ACC112 (cell line): ENCODE data around the gene SLC17A4.
"Not testable (repeated sequence)": the region's sequence is repeated elsewhere in the genome, so short reads cannot be mapped to it uniquely, and the experiment has no call there.

Experiments used
- H2AFZ ChIP-seq: fragments of 200-600 bp; sonication (generic); one replicate; pipeline ENCODE4 v1.6.0; 2017; ENCODE audit warnings: antibody characterized with exemption, low read length; ENCODE audit not compliant: unreplicated experiment
- H3K27ac ChIP-seq: fragments of 200-600 bp; sonication (generic); 2 replicates; pipeline ENCODE4 v1.5.1; 2014; ENCODE audit warnings: low read depth, mild to moderate bottlenecking, antibody characterized with exemption, low read length, moderate library complexity
- H3K27me3 ChIP-seq: fragments of 200-600 bp; sonication (generic); 2 replicates; pipeline ENCODE4 v1.6.1; 2014; ENCODE audit warnings: mild to moderate bottlenecking, antibody characterized with exemption, low read length, moderate library complexity, mixed read lengths; ENCODE audit not compliant: insufficient read depth
- H3K36me3 ChIP-seq: fragments of 200-600 bp; sonication (generic); 2 replicates; pipeline ENCODE4 v1.6.1; 2016; ENCODE audit warnings: mild to moderate bottlenecking, antibody characterized with exemption, low read length, moderate library complexity, mixed read lengths; ENCODE audit not compliant: insufficient read depth
- H3K4me1 ChIP-seq: fragments of 200-600 bp; sonication (generic); one replicate; pipeline ENCODE4 v1.6.1; 2016; ENCODE audit warnings: low read length, mixed read lengths; ENCODE audit not compliant: insufficient read depth, unreplicated experiment, control insufficient read depth
- H3K4me3 ChIP-seq: fragments of 200-600 bp; sonication (generic); 2 replicates; pipeline ENCODE4 v1.5.1; 2014; ENCODE audit warnings: mild to moderate bottlenecking, low read depth, low read length
- H3K79me2 ChIP-seq: fragments of 200-600 bp; sonication (generic); one replicate; pipeline ENCODE4 v1.6.0; 2016; ENCODE audit warnings: low read length; ENCODE audit not compliant: control insufficient read depth, unreplicated experiment, insufficient read depth

The SLC17A4 gene

DNA sequence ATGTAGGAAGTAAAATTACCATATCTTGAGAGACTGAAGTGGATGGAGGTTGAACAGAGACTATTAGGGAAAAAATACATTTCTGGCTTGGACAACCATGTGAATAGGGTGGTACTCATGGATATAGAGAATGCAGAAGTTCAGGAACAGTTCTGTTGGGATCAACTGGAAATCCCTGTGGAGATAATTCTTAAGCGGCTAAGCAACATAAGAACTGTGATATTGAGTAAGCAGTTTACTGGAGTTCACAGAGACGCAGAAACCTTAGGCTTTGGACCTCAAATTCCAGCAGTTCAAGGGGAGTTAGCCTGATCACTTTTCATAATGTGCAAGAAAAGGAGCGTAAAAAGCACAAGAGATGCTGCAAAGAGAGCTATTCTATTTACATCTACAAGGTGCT lies 23.6 kb upstream of the SLC17A4 start:
- no peak overlapping the region for H3K4me3 ChIP-seq
- H3K36me3 ChIP-seq = no peaks in the 10 kb centered on the region
- no peaks in the 10 kb centered on the region for H3K79me2 ChIP-seq
- H2AFZ ChIP-seq = no peak overlapping the region
- no peak overlapping the region for H3K27ac ChIP-seq
- peaks cover 68% of the 10 kb centered on the region for H3K27me3 ChIP-seq
- H3K4me1 ChIP-seq = no peaks in the 10 kb centered on the region

DNA sequence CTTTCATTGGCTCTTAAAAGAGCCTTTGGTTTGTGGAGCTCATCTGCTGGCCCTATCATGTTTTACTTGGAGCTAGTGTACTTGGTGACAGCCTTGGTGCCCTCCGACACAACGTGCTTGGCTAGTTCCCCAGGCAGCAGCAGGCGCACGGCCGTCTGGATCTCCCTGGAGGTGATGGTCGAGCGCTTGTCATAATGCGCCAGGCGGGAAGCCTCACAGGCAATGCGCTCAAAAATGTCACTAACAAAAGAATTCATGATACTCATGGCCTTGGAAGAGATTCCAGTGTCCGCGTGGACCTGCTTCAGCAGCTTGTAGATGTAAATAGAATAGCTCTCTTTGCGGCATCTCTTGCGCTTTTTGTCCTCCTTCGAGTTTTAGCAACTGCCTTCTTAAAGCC lies 22.8 kb upstream of the SLC17A4 start:
- H3K79me2 ChIP-seq = no peaks in the 10 kb centered on the region
- H3K27ac ChIP-seq = no peak overlapping the region
- no peak overlapping the region for H2AFZ ChIP-seq
- peaks cover 75% of the 10 kb centered on the region for H3K27me3 ChIP-seq
- H3K4me3 ChIP-seq = no peak overlapping the region
- no peaks in the 10 kb centered on the region for H3K36me3 ChIP-seq
- no peaks in the 10 kb centered on the region for H3K4me1 ChIP-seq

DNA sequence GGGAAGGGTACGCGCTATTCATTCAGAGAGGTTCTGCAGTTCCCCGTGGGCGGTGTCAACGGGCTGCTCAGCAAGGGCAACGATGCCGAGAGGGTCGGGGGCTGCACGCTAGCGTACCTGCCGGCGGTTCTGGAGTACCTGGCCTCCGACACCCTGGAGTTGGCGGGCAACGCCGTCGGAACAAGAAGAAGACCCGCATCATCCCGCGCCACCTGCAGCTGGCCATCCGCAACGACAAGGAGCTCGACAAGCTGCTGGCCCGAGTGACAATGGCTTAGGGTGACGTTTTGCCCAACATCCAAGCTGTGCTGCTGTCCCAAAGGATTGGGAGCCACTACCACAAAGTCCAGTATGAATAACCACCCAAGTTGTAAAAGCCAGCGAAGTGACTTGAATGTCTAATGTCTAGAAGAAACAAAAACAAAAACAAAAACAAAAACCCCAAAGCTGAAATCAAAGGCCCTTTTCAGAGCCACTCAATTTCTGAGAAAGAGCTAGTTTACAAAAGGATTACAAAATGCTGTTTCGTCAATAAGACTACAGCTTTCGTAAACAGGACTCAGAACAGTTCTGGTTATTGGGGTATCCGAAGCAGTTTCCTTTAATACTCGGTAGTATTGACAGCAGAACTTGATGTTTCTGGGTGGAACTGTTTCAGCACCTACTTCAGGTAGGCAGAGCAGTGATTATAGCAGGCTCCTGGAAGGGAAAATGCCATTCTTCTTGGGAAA lies 21.9 kb upstream of the SLC17A4 start:
- Histone ChIP-seq H3K27me3 (peaks cover 84% of the 10 kb centered on the region), H3K36me3 (no peaks in the 10 kb centered on the region), H3K27ac (no peak overlapping the region), H3K4me1 (no peaks in the 10 kb centered on the region), H3K79me2 (no peaks in the 10 kb centered on the region), H3K4me3 (no peak overlapping the region), H2AFZ (no peak overlapping the region)

DNA sequence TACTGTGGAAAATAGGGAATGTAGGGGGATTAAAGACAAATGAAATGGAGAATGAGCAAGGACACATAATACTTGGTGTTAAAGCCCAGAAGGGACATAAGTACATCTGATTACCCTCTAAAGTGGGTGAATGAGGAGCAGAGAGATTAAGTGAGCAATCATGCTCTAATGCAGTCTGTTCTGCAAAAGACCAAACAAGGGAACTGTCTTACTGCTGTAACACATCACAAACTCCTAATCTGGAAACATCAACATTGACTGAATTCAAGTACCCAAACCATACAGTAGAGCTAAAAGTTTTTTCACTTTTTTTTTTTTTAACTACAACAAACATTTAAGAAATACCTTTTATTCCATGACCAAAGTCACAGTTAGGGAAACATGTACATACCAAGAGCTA lies 19.3 kb upstream of the SLC17A4 start:
- Histone ChIP-seq H2AFZ (no peak overlapping the region), H3K79me2 (no peaks in the 10 kb centered on the region), H3K4me3 (no peak overlapping the region), H3K27me3 (peaks cover 82% of the 10 kb centered on the region), H3K4me1 (no peaks in the 10 kb centered on the region), H3K27ac (no peak overlapping the region), H3K36me3 (no peaks in the 10 kb centered on the region)

DNA sequence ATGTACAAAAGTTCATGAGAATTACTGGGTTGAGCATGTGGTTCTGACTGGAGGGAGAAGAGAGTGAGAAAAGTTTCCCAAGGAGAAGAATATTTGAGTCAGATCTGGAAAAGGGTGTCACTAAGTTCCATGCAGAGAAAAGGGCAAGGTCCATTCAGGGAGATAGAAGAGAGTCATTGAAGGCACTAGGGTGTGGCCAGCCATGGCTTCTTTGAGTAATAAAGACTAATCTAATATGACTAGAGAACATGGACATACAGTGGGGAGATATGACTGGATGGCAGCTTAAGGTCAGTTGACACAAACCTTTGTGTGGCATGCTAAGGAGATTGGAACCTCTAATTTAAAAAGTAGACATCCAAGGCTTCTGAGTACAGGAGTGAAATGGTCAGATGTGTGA lies 10.7 kb upstream of the SLC17A4 start:
- H3K27me3 ChIP-seq = peaks cover 18% of the 10 kb centered on the region

DNA sequence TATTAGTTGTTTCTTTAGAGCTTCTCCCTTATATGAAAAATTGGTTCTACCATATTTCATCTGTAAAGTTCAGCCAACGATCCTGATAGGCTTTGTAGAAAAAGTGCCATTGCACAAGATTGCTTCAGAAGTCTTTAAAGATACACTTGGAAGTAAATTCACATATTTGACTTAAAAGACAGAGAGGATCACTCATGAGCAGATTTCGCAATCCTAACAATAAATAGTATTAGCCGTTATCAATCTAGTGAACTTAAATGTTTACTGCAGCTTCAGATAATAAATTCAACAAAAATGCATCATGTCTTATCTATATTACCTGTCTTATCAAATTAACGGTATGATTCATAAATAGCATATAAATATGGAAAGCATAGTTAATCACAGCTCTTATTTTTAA lies 8.7 kb upstream of the SLC17A4 start:
- H3K4me1 ChIP-seq = no peaks in the 10 kb centered on the region
- H3K27me3 ChIP-seq = peaks cover 15% of the 10 kb centered on the region
- H3K27ac ChIP-seq = no peak overlapping the region
- no peak overlapping the region for H3K4me3 ChIP-seq
- H3K79me2 ChIP-seq = no peaks in the 10 kb centered on the region
- no peak overlapping the region for H2AFZ ChIP-seq
- H3K36me3 ChIP-seq = no peaks in the 10 kb centered on the region

More for the DNA sequence above, 10.7 kb upstream of the SLC17A4 start:
- no peaks in the 10 kb centered on the region for H3K36me3 ChIP-seq
- no peak overlapping the region for H3K4me3 ChIP-seq
- no peak overlapping the region for H2AFZ ChIP-seq
- H3K27ac ChIP-seq = no peak overlapping the region
- H3K79me2 ChIP-seq = no peaks in the 10 kb centered on the region
- H3K4me1 ChIP-seq = no peaks in the 10 kb centered on the region

DNA sequence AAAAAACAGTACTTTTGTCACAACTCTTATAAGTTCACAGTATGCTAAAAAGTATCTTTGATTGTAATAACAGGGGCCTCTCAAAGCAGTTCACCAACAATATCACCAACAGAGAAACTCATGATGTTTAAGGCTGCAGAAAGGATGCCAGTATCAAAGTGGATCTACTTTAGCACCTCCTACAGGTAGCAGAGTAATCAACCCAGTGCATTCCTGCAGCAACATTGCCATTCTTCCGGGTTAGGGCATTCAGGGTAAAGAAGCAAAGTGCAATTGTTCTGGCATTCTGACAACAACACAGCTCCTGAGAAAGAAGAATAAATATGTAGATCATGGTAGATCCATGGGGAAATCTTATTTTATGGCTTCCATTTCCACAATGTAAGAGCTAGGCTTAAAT lies 7.6 kb upstream of the SLC17A4 start:
- no peak overlapping the region for H2AFZ ChIP-seq
- peaks cover 15% of the 10 kb centered on the region for H3K27me3 ChIP-seq
- H3K4me3 ChIP-seq = no peak overlapping the region
- no peaks in the 10 kb centered on the region for H3K79me2 ChIP-seq
- H3K4me1 ChIP-seq = no peaks in the 10 kb centered on the region
- H3K27ac ChIP-seq = no peak overlapping the region
- no peaks in the 10 kb centered on the region for H3K36me3 ChIP-seq

DNA sequence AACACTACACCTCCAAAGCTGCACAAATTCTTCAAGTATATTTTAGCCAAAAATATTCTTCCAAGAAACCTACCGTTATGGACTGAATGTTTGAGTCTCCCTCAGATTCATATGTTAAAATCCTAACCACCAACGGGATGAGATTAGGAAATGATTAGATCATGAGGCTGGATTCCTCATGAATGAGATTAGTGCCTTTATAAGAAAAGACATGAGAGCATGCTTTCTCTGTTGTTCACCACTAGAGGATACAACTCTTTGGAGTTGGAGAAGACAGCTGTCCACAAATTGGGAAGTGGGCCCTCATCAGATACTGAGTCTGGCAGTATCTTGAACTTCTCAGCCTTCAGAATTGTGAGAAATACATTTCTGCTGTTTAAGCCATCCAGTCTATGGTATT lies 7.1 kb upstream of the SLC17A4 start:
- no peaks in the 10 kb centered on the region for H3K79me2 ChIP-seq
- no peaks in the 10 kb centered on the region for H3K4me1 ChIP-seq
- H3K4me3 ChIP-seq = no peak overlapping the region
- no peak overlapping the region for H3K27ac ChIP-seq
- no peak overlapping the region for H2AFZ ChIP-seq
- no peaks in the 10 kb centered on the region for H3K36me3 ChIP-seq
- H3K27me3 ChIP-seq = peaks cover 15% of the 10 kb centered on the region

DNA sequence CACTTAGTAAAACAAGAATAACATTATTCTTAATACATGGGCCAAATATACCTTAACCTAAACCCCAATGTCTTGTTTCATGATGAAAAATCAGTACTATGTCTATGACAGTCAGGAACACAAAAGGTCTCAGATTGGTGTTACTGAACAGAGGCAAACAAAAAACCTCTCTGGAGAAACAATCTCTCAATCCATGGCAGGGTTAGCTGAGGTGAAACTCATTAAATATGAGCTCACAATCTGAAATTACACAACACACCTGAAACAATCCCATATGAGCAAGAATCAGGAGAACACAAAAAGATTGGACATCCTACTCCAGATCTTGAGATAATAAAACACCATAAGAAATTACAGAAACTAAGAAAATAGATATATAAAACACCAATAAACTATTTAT lies 6.5 kb upstream of the SLC17A4 start:
- Histone ChIP-seq H3K4me3 (no peak overlapping the region), H2AFZ (no peak overlapping the region), H3K4me1 (no peaks in the 10 kb centered on the region), H3K79me2 (no peaks in the 10 kb centered on the region), H3K27ac (no peak overlapping the region), H3K27me3 (peaks cover 15% of the 10 kb centered on the region), H3K36me3 (no peaks in the 10 kb centered on the region)

DNA sequence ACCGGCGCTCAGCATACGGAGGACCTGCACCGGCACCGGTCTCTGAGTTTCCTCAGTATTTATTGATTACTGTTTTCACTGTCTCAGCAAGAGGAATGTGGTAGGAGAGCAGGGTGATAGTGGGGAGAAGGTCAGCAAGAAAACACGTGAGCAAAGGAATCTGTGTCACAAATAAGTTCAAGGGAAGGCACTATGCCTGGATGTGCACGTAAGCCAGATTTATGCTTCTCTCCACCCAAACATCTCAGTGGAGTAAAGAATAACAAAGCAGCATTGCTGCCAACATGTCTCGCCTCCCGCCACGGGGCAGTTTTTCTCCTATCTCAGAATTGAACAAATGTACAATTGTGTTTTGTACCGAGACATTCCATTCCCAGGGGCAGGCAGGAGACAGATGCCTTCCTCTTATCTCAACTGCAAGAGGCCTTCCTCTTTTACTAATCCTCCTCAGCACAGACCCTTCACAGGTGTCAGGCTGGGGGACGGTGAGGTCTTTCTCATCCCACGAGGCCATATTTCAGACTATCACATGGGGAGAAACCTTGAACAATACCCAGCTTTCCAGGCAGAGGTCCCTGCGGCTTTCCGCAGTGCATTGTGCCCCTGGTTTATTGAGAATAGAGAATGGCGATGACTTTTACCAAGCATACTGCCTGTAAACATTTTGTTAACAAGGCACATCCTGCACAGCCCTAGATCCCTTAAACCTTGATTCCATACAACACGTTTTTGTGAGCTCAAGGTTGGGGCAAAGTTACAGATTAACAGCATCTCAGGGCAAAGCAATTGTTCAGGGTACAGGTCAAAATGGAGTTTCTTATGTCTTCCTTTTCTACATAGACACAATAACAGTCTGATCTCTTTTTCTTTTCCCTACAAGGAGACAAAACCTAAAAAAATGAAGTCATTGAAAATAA lies 5.7 kb upstream of the SLC17A4 start:
- peaks cover 20% of the 10 kb centered on the region for H3K27me3 ChIP-seq
- H3K79me2 ChIP-seq, H3K4me3 ChIP-seq, H2AFZ ChIP-seq, H3K36me3 ChIP-seq, H3K27ac ChIP-seq, H3K4me1 ChIP-seq: not testable (repeated sequence)

DNA sequence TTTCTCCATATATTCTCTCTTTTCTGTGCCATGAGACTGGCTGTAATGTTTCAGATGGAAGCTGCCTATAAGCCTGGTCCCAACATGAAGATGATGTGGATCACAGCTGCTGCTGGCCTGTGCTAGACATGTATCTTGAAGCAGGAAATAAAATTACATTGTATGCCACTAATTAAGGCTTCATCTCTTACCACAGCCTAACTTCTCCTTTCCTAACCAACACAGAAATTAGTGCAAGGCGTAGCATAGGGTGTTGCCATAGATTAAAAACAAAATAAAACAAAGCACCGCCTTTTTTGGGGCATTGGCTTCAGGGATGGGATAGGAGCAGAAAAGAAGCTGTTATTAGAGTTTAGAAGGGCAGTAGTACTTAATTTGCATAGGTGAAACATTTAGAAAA lies 4.7 kb upstream of the SLC17A4 start:
- H3K36me3 ChIP-seq = no peaks in the 10 kb centered on the region
- no peaks in the 10 kb centered on the region for H3K79me2 ChIP-seq
- H3K27ac ChIP-seq = no peak overlapping the region
- peaks cover 28% of the 10 kb centered on the region for H3K27me3 ChIP-seq
- H2AFZ ChIP-seq = no peak overlapping the region
- H3K4me3 ChIP-seq = no peak overlapping the region
- H3K4me1 ChIP-seq = no peaks in the 10 kb centered on the region
